Esophagus squamous epithelium (tissue), 4 donors: ENCODE measurements around the gene TMTC2.

Source experiments
- CTCF ChIP-seq, 6 experiments: fragments of 450-650 bp in 4 of 6; fragments of 200-600 bp in 2 of 6; sonication (generic) in 2 of 6; IDR thresholded peaks; one replicate each; pipeline ENCODE4 v1.5.1; 2016 to 2019; ENCODE audit warnings: antibody characterized with exemption in 6 of 6, mild to moderate bottlenecking in 4 of 6, moderate library complexity in 4 of 6
- POLR2A ChIP-seq, 4 donors: fragments of 450-650 bp; IDR thresholded peaks; one replicate each; pipeline ENCODE4 v1.6.1; 2017; ENCODE audit warnings: antibody characterized with exemption in 4 of 4, mild to moderate bottlenecking in 4 of 4, moderate library complexity in 3 of 4

GRCh38 chr12:83086023-83086422 lies 399.3 kb downstream of the TMTC2 start:
- TF ChIP-seq CTCF (IDR thresholded peaks at IDR 0.05) (no peak), POLR2A (IDR thresholded peaks at IDR 0.05) (no peak)
